D721Med (cell line): ENCODE data around the gene ALDH3B1.

Experiments used
- DNase-seq: peaks from one replicate; pipeline ENCODE4 v3.0.0; 2011; ENCODE audit warnings: low spot score; ENCODE audit not compliant: insufficient read length
- FAIRE-seq: peaks from 2 replicates; lab custom pipeline; 2011; peaks lifted over from hg19 to GRCh38; lab: Jason Lieb, UNC
- CTCF ChIP-seq: IDR thresholded peaks from 2 replicates; pipeline ENCODE4 v1.5.1; 2012; ENCODE audit warnings: mild to moderate bottlenecking, control low read depth; ENCODE audit not compliant: insufficient read depth; ENCODE audit errors: missing control alignments

ALDH3B1 gene

DNA sequence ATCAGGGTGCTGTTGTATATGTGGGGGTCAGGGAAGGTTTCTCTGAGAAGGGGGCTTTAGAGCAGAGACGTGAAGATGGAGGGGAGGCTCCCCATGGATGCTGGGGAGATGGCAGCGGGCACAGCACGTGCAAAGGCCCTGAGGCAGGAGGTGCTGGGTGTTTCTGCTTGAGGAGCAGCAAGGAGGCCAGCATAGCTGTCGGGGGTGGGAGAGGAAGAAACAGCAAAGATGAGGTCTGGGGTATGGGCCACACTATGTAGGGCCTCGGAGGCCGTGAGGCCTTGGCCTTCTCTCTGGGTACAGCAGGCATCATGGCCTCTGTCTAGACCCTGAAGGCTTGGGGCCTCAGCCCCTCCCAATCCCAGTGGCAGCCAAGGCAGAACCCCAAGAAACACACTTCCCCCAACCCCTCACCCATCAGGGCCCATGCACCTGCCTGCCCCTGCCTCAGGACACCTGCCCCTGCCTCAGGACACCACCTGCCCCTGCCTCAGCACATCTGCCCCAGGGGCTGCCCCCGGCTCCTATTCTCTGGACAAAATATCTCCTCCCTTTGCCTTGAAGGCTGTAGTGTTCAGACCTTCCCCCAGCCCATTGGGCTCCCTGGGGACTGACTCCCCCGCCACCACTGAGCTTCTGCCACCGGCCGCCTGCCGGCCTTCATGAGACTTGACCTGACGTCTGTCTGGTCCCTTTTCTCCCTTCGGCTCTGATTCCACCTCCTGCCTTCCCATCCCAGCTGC, 6.2 kb downstream of the ALDH3B1 start:
- no peak for FAIRE-seq
- no peak for DNase-seq

GRCh38 chr11:68016904-68017817, 7.0 kb downstream of the ALDH3B1 start:
- no peak for FAIRE-seq
- TF ChIP-seq CTCF = no peak
- DNase-seq = no peak

More for the DNA sequence above, 6.2 kb downstream of the ALDH3B1 start:
- TF ChIP-seq CTCF = no peak

DNA sequence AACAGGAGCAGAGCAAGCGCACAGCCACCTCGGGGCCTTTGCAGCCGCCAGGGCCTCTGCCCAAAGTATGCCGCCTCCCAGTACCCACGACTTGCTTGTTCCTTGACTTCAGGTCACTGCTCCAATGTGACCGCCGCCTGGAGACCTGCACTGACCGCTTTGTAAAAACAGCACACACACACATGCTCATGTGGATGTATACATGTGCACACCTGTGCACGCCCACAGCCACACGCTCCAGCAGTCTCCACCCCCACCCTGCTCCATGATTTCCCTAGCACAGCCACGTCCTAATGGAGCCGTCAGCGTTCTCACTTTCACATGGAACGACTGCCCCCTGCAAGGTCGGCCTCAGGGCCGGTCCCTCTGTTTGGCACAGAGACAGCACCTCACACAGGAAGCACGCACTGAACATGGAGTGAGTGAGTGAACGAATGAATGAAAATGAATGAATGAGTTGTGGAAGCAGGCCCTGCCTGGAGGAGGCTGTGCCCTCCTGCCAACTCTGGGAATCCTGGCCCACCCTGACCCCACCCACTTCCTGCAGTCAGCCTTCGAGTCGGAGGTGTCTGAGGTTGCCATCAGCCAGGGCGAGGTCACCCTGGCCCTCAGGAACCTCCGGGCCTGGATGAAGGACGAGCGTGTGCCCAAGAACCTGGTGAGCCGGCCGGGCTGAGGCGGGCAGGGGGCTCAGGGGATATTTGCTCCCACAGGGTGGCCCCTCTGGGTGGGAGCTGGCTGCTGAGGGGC, 8.0 kb downstream of the ALDH3B1 start:
- no peak for TF ChIP-seq CTCF
- DNase-seq (no peak), FAIRE-seq (no peak)

DNA sequence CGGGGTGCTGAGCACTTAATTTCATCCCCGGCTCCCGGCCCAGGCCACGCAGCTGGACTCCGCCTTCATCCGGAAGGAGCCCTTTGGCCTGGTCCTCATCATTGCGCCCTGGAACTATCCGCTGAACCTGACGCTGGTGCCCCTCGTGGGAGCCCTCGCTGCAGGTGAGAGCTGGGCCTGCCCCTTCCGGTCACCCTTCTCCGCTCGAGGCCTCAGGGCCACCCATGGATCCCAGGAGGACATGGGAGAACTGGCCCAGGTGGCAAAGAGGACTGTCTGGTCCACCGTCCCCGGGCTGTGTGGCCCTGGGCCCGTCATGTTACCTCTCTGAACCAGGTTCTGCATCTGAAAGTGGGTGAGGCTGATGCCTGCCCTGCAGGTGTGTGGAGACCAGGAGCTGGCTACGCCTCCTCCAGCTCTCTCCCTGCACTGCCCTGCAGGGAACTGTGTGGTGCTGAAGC, 8.6 kb downstream of the ALDH3B1 start:
- no peak for FAIRE-seq
- no peak for TF ChIP-seq CTCF
- DNase-seq = no peak

GRCh38 chr11:68019486-68019885, 9.4 kb downstream of the ALDH3B1 start:
- no peak for TF ChIP-seq CTCF
- DNase-seq (no peak), FAIRE-seq (no peak)

DNA sequence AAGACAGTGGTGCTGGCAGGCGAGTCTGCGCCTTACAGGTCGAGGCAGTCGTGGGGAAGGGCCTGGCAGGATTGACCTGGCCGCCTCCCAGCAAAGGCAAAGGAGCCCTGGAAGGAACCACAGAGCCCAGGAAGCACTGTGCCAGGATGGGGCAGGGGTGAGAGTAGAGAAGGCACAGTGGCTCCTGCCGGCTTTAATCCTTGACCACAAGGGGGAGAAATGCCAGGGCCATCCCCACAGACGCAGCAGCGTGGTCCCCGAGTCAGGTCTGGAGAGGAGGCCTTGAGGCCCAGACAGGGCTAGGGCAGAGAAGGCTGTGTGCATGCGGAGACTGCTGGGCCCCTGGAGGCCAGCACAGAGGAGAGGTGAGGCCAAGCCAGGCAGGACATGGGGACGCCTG, 10.4 kb downstream of the ALDH3B1 start:
- FAIRE-seq (no peak), DNase-seq (no peak)
- no peak for TF ChIP-seq CTCF
